ENCODE results near the gene KRT32.

DNA sequence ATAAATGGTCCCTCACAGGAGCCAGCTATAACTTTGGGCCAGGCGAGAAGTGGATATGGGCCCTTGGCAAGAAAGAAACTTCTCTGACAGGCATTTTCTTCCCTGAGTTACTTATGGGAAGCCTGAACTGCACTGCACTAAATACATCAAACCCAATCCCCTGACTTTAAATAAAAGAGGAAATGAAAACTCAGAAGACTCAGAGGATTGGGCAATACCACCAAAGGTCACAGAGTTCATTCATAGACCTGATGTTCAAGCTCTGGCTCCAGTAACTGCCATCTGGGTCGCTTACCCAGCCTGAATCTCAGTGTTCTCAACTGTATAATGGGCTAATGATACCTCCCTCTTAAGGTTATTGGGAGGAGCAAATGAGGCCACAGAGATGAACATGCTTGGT, 12.9 kb upstream of the KRT32 start:
- TF ChIP-seq POLR2A (IDR thresholded peaks at IDR 0.05; ENCODE audit: low read depth, low read length) = no peak
- TF ChIP-seq TAF1 (IDR thresholded peaks at IDR 0.05; ENCODE audit: low read depth, low read length) = no peak
- TF ChIP-seq POLR2AphosphoS5 (IDR thresholded peaks at IDR 0.05; ENCODE audit: low read depth, low read length) = no peak

Measured in GM12891 (cell line).